ENCODE results near the gene ARHGAP35.

The ARHGAP35 gene

DNA sequence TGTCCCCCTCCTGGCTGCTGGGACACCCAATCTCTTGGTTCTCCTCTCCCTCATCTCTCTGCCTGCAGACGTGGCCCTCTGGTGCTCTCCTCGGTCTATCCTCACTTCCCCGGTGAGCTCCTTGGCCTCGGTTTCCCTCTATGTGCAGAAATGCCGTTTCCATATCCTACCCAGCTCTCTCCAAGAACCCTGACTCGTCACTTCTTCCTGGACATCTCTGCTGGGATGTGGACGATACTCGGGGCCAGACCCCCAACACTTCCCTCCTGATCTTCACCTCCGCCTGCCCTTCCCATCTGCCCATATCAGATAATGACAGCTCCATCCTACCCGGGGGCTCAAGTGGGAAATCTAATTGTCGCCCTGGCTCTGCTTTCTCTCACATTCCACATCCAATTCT lies 18.0 kb upstream of the ARHGAP35 start:
- H3K4me3 ChIP-seq (ENCODE audit: low read length), result no peak overlapping the region
- DNase-seq (ENCODE audit: low read depth), result no peak
- TF ChIP-seq, protein P1, sequence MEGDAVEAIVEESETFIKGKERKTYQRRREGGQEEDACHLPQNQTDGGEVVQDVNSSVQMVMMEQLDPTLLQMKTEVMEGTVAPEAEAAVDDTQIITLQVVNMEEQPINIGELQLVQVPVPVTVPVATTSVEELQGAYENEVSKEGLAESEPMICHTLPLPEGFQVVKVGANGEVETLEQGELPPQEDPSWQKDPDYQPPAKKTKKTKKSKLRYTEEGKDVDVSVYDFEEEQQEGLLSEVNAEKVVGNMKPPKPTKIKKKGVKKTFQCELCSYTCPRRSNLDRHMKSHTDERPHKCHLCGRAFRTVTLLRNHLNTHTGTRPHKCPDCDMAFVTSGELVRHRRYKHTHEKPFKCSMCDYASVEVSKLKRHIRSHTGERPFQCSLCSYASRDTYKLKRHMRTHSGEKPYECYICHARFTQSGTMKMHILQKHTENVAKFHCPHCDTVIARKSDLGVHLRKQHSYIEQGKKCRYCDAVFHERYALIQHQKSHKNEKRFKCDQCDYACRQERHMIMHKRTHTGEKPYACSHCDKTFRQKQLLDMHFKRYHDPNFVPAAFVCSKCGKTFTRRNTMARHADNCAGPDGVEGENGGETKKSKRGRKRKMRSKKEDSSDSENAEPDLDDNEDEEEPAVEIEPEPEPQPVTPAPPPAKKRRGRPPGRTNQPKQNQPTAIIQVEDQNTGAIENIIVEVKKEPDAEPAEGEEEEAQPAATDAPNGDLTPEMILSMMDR (IDR thresholded peaks at IDR 0.05; ENCODE audit: insufficient read depth, low read depth, low read length, missing control alignments), result no peak

DNA sequence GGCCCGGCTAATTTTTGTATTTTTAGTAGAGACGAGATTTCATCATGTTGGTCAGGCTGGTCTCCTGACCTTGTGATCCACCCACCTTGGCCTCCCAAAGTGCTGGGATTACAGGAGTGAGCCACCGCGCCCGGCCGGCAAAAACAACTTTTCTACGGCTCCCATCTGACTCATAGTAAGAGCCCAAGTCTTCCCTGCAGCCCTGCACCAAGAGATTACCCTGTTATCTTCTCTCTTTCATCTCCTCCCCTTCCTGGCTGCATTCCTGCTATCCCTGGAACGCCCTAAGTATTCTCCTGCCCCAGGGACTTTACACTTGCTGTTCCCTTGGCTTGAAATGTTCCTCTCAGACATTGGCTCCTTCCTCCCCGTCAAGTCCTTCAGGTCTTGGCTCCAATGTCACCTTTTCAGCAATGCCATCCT lies 16.7 kb upstream of the ARHGAP35 start:
- DNase-seq (ENCODE audit: low read depth), result no peak
- no peak overlapping the region for H3K4me3 ChIP-seq (ENCODE audit: low read length)
- TF ChIP-seq, protein P1 (IDR thresholded peaks at IDR 0.05; ENCODE audit: insufficient read depth, low read depth, low read length, missing control alignments), result no peak

DNA sequence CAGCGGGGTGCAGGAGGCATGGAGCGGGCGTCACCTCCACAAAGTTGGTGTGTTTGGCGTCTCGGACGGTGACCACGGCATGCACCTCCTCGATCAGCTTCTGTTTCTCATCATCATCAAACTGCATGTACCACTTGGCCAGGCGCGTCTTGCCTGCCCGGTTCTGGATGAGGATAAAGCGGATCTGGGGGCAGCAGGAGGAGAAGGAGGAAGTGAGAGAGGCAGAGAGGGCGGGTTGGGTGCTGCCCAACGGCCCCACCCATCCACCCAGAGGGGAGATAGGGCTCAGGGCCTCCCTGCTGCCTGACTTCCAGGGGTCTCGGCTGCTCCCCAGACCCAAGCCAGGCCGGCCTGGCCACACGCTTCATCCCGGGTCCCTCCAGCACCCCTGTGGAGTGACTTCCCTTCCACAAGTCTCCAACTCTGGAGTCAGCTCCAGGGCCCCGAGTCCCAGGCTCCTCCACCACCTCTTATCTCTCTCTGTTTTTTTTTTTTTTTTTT lies 14.8 kb upstream of the ARHGAP35 start:
- TF ChIP-seq, protein P1 (IDR thresholded peaks at IDR 0.05; ENCODE audit: insufficient read depth, low read depth, low read length, missing control alignments), result no peak
- H3K4me3 ChIP-seq (ENCODE audit: low read length), result no peak overlapping the region
- DNase-seq (ENCODE audit: low read depth), result no peak

DNA sequence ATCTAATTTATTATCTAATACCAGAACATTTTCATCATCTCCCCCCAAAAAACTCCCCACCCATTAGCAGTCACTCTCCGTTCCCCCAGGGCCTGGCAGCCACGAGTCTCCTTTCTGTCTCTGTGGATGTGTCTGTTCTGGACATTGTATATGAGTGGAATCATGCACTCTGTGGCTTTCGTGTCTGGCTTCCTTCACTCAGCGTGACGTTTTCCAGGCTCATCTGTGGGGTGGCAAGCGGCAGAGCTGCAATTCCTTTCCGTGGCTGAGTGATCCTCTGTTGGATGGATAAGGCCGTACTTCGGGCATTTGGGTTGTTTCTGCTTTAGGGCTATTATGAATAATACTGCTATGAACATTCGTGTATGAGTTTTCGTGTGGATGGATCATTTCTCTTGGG lies 13.3 kb upstream of the ARHGAP35 start:
- no peak for DNase-seq (ENCODE audit: low read depth)
- H3K4me3 ChIP-seq (ENCODE audit: low read length), result no peak overlapping the region
- TF ChIP-seq, protein P1 (IDR thresholded peaks at IDR 0.05; ENCODE audit: insufficient read depth, low read depth, low read length, missing control alignments), result no peak

DNA sequence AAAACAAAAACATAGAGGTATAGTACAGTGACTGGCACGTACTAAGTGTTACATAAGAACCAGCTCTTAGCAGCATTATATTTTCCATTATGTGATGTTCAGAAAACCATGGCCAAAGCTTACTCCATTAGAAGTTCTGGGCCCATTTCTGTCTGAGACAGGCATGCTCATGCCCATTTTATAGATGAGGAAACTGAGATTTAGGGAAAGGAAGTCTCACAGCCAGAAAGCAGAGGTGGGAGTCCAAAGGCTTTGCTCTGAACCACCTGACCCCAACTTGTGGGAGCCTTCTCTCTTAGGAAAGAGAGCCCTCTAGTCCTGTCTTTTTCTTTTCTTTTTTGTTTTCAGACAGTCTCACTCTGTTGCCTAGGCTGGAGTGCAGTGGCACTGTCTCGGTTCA lies 12.4 kb upstream of the ARHGAP35 start:
- TF ChIP-seq, protein P1 (IDR thresholded peaks at IDR 0.05; ENCODE audit: insufficient read depth, low read depth, low read length, missing control alignments), result no peak
- H3K4me3 ChIP-seq (ENCODE audit: low read length), result no peak overlapping the region
- no peak for DNase-seq (ENCODE audit: low read depth)

DNA sequence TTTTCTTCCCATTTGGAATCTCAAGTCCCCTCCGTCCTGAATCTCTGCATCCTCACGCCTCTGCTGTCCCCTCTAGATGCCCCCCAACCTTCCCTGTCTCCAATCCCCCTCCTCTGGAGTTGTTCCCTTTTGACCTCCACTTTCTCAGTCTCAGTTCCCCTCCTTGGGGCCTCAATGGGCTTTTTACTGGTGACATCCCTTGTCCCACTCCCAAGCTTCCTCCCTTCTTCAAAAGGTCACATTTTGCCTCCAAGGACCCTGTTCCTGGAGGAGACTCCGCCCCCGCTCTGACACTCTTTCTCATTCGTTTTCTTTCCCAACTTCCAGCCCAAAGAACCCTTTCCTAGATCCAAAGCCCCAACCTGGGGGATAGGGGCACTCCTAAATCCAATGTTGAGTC lies 11.2 kb upstream of the ARHGAP35 start:
- no peak for DNase-seq (ENCODE audit: low read depth)
- TF ChIP-seq, protein P1 (IDR thresholded peaks at IDR 0.05; ENCODE audit: insufficient read depth, low read depth, low read length, missing control alignments), result no peak
- peak overlapping the region; percentile 97 for H3K4me3 ChIP-seq (ENCODE audit: low read length)

Data from epithelial cell of esophagus (primary cell).